ENCODE results near the gene EGFR. TPM values are rescaled to one million over a fixed set of nuclear protein-coding genes. Genes with fewer than 3 reads are reported as not detected.

EGFR gene
- total and polyA plus RNA-seq, 2 donors: 16.4 to 28.2 TPM

DNA sequence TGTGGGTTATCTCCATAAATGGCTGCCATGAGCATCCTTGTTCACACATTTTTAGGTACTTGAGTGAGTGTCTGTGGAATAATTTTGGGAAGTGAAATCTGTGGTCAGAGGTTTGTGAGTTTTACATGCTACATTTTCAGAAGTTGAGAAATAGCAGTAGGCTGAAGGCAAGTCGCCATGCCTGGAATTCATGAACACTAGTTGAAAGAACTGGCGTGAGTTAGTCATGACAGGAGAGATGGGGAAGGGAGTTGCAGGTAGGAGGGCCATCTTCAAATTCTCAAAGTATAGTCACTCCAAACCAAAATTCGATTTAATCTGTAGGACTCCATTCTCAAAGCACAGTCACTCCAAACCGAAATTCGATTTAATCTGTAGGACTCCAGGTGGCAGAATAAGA is 89.6 kb downstream of the EGFR start:
- DNase-seq (ENCODE audit: extremely low spot score): no peak
- H3K4me1 ChIP-seq (ENCODE audit: insufficient read depth): peaks cover 2% of the 10 kb centered on the region
- 93% methylated on average over 5 of the region's 5 CpGs for WGBS
- no peak overlapping the region for H3K4me3 ChIP-seq (ENCODE audit: low read depth, low read length)
- H3K36me3 ChIP-seq (ENCODE audit: insufficient read depth): no peaks in the 10 kb centered on the region
- H3K27ac ChIP-seq (ENCODE audit: low read depth): no peak overlapping the region

DNA sequence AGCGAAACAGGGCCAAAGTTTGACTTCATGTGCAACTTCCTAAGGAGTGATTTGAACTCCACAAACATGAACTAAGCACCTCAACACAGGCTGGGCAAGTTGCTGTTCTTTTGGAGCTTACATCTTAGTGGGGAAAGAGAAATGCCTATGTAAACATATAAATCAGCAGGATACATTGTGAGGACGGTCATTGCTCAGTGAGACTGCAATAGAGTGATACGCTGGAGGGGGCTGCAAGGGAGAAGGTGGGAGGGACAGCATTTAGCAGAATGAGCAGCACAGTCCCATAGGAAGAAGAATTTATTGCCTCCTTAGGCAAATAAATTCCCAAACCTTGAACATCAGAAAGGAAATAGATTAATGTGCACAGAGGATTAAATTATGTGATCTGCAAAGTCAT is 90.0 kb downstream of the EGFR start:
- Histone ChIP-seq H3K27ac (ENCODE audit: low read depth) (no peak overlapping the region), H3K4me3 (ENCODE audit: low read depth, low read length) (no peak overlapping the region), H3K36me3 (ENCODE audit: insufficient read depth) (no peaks in the 10 kb centered on the region), H3K4me1 (ENCODE audit: insufficient read depth) (peaks cover 2% of the 10 kb centered on the region)
- WGBS: 69% methylated on average over 3 of the region's 3 CpGs
- DNase-seq (ENCODE audit: extremely low spot score): no peak

DNA sequence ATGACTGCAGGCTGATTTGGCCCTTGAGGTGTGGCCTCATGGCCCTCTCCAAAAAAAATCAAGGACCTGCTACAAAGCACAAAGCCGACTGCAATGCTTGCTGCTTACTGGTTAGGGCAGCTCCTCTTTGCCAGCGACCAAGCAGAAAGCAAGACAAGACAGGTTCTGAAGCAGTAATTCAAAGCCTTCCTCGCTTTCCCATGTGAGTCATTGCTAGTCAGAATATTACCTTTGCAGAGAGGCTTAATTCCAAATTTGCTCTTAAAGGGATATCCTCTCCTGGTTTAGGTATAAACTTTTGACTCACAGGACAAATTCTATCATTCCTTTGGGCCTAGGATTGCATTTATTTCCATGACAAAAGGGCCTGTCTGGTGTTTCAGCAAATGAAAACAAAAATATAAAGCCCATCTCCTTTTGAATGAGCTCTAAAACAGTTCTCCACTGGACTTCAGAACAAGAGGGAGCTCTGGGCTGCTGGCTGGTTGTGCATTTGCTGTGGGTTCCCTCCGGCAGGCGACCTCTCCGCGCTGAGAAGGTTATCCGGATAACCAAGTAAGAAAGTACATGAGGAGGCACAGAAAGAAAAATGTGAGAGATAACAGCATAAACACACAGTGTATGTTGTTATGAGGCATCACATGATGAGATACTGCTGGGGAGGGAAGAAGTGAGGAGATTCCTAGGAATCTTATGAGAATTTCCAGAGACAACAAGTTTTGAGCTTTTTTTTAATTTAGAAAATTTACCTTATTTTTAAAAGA is 90.8 kb downstream of the EGFR start:
- H3K27ac ChIP-seq (ENCODE audit: low read depth): no peak overlapping the region
- WGBS: 38% methylated on average over 8 of the region's 8 CpGs

DNA sequence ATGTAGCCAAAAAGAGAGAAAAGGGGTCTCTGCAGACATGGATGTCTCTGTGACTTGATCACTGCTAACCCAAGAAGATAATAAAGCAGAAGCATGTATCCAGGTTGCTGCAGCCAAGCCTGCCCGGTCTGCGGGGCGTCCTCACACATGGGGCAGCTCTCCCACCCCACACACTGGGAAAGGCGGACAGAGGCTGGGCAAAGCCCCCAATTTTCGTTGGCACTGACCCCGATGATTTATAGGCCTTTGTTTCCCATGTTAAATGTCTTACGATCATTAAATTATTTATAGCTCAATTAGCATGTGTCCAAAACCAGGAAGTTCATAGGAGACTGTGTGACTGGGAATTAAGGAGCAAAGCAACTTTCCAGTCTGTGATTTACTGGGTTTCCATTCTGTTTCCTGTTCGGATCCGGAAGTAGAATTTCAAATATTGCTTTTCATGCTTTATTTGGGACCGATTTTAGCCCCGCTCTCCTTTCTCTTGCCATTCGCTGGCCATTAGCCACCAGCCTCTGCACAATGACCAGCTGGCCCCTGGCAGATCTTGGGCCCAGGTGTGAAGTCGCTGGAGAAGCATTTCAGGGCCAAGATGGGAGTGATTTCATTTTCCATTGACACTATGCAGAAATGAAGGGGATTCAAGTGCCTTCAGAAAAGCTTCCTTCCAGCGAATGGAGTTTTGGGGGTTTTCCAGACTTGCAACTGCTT is 91.6 kb downstream of the EGFR start:
- Histone ChIP-seq H3K4me1 (ENCODE audit: insufficient read depth) (no peaks in the 10 kb centered on the region), H3K4me3 (ENCODE audit: low read depth, low read length) (no peak overlapping the region), H3K27ac (ENCODE audit: low read depth) (peak overlapping the region; percentile 61), H3K36me3 (ENCODE audit: insufficient read depth) (no peaks in the 10 kb centered on the region)
- WGBS: 55% methylated on average over 14 of the region's 14 CpGs
- DNase-seq (ENCODE audit: extremely low spot score): no peak

More for the DNA sequence above, 90.8 kb downstream of the EGFR start:
- H3K36me3 ChIP-seq (ENCODE audit: insufficient read depth): no peaks in the 10 kb centered on the region
- DNase-seq (ENCODE audit: extremely low spot score): no peak
- no peak overlapping the region for H3K4me3 ChIP-seq (ENCODE audit: low read depth, low read length)
- peaks cover under 1% of the 10 kb centered on the region for H3K4me1 ChIP-seq (ENCODE audit: insufficient read depth)

DNA sequence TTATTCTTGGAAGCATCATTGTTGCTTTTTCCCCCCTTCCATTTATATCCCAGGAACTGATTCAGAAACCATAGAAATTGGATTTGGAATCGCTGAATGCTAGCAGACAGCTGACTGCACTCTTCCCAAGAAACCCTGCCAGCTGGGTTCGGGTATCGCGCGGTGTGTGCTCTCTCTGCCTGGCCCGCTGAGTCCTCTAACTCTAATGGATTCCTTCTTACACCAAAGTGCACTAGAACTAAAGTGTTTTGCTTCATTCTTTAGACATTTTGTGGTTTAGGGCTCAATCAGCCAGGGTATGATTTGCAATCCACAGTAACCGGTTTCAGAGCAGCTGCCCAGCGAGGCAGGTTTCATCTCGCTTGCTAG is 92.2 kb downstream of the EGFR start:
- H3K4me1 ChIP-seq (ENCODE audit: insufficient read depth): no peaks in the 10 kb centered on the region
- WGBS: 53% methylated on average over 9 of the region's 9 CpGs
- no peak overlapping the region for H3K4me3 ChIP-seq (ENCODE audit: low read depth, low read length)
- no peak for DNase-seq (ENCODE audit: extremely low spot score)
- no peak overlapping the region for H3K27ac ChIP-seq (ENCODE audit: low read depth)
- H3K36me3 ChIP-seq (ENCODE audit: insufficient read depth): no peaks in the 10 kb centered on the region

GRCh38 chr7:55112056-55112455 is 93.2 kb downstream of the EGFR start:
- WGBS: 91% methylated on average over 11 of the region's 11 CpGs

GRCh38 chr7:55113760-55114540 is 95.1 kb downstream of the EGFR start:
- Histone ChIP-seq H3K4me3 (ENCODE audit: low read depth, low read length) (no peak overlapping the region), H3K27ac (ENCODE audit: low read depth) (no peak overlapping the region), H3K4me1 (ENCODE audit: insufficient read depth) (no peaks in the 10 kb centered on the region), H3K36me3 (ENCODE audit: insufficient read depth) (no peaks in the 10 kb centered on the region)
- WGBS: 85% methylated on average over 3 of the region's 3 CpGs
- no peak for DNase-seq (ENCODE audit: extremely low spot score)

More at GRCh38 chr7:55112056-55112455, 93.2 kb downstream of the EGFR start:
- H3K27ac ChIP-seq (ENCODE audit: low read depth): no peak overlapping the region
- H3K36me3 ChIP-seq (ENCODE audit: insufficient read depth): no peaks in the 10 kb centered on the region
- DNase-seq (ENCODE audit: extremely low spot score): no peak
- no peaks in the 10 kb centered on the region for H3K4me1 ChIP-seq (ENCODE audit: insufficient read depth)
- H3K4me3 ChIP-seq (ENCODE audit: low read depth, low read length): no peak overlapping the region

DNA sequence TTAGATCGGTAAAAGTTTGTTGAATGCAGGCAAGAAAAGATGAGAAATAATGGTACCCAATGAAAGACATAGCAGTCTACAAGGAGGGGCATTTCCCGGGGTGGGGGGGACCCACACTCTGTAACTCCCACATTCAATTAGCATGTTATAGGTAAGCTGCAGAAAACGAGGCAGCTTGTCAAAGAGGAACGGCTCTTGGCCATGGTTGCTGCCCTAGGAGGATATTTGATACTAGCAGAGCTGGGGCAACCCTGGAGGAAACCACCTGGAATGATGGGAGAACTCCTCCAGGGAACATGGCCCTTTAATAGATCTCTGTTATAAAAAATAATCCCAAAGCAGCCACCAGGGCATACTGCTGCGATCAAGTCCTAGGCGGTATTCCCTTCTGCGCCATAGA is 98.5 kb downstream of the EGFR start:
- DNase-seq (ENCODE audit: extremely low spot score): no peak
- WGBS: 91% methylated on average over 7 of the region's 7 CpGs
- no peaks in the 10 kb centered on the region for H3K4me1 ChIP-seq (ENCODE audit: insufficient read depth)
- H3K36me3 ChIP-seq (ENCODE audit: insufficient read depth): no peaks in the 10 kb centered on the region
- H3K27ac ChIP-seq (ENCODE audit: low read depth): no peak overlapping the region
- H3K4me3 ChIP-seq (ENCODE audit: low read depth, low read length): no peak overlapping the region

DNA sequence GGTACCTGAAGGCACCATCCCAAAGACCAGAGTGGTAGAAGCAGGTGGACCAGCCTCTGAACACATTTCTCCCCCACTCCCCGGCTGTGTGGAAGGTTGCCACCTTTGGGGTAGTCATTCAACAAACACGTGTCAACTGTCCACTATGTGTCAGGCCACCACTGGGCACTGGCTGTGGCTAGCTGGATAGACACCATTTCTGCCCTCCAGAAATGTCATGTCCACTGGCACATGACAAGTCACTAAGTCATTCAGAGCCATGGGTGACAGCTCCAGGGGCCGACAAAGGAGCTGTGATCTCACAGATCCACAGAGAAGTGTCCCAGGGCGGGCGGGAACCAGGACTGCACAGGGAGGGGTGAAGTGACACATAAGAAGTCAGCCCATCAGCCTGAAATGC is 99.6 kb downstream of the EGFR start:
- Histone ChIP-seq H3K36me3 (ENCODE audit: insufficient read depth) (no peaks in the 10 kb centered on the region), H3K27ac (ENCODE audit: low read depth) (no peak overlapping the region)

DNA sequence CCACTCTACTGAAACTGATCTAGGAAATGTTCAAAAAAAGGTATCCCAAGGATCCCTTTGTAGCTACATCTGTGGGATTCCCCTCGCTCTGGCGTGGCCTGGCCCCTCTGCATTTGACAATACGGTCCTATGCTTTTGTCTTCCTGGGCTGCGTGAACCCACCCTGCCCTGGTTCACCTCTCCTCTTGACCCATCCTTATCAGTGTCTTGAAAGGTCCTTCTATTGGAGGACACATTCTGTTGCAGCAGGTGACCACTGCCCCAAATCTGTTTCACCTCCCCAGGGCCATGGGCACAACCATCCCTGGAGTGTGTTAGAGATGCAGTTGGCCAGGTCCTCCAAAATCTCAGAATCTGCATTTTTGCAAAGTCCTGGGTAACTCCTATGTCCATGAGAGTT is 100.8 kb downstream of the EGFR start:
- no peak for DNase-seq (ENCODE audit: extremely low spot score)
- Histone ChIP-seq H3K4me3 (ENCODE audit: low read depth, low read length) (no peak overlapping the region), H3K27ac (ENCODE audit: low read depth) (no peak overlapping the region), H3K4me1 (ENCODE audit: insufficient read depth) (no peaks in the 10 kb centered on the region), H3K36me3 (ENCODE audit: insufficient read depth) (no peaks in the 10 kb centered on the region)
- WGBS: 96% methylated on average over 4 of the region's 4 CpGs

More for the DNA sequence above, 99.6 kb downstream of the EGFR start:
- 95% methylated on average over 5 of the region's 5 CpGs for WGBS
- H3K4me1 ChIP-seq (ENCODE audit: insufficient read depth): no peaks in the 10 kb centered on the region
- H3K4me3 ChIP-seq (ENCODE audit: low read depth, low read length): no peak overlapping the region
- DNase-seq (ENCODE audit: extremely low spot score): no peak

- Histone ChIP-seq H3K4me1 (ENCODE audit: insufficient read depth) (no peaks in the 10 kb centered on the region), H3K36me3 (ENCODE audit: insufficient read depth) (no peaks in the 10 kb centered on the region), H3K27ac (ENCODE audit: low read depth) (no peak overlapping the region), H3K4me3 (ENCODE audit: low read depth, low read length) (no peak overlapping the region)
- no peak for DNase-seq (ENCODE audit: extremely low spot score)
- 92% methylated on average over 7 of the region's 7 CpGs for WGBS
Measured at GRCh38 chr7:55120074-55120473, 101.3 kb downstream of the EGFR start.

DNA sequence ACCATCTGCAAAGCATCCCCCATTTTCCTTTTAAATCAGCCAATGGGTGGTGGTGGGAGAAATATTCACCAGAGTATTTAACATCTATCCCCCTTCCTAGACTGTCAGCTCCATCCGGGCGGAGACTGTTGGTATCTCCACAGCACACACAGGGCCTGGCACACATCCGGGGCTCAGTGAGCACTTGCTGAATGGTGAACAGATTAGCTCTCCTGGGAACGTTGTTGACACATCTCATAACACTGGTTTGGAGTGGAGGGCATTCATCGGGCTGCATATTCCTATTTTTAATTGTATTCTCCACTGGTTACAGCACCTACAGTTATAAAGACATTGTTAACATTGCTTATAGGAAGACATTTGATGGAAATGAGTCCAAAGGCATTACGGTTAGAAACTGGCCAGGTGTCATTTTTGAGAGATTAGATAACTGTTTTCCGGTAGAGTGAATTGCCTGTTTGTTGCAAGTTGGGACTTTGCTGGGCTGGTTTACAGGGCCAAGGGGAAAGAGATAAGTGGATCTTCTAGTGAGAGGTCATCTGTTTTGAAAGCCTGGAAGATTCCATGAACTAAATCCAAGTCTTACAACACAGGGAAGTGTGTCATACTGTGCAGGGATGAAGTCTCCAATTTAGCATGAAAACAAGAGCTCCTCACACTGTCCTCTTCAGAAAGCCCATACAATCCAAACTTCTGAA is 101.8 kb downstream of the EGFR start:
- no peaks in the 10 kb centered on the region for H3K4me1 ChIP-seq (ENCODE audit: insufficient read depth)
- no peaks in the 10 kb centered on the region for H3K36me3 ChIP-seq (ENCODE audit: insufficient read depth)
- no peak for DNase-seq (ENCODE audit: extremely low spot score)
- peak overlapping the region; percentile 76 for H3K27ac ChIP-seq (ENCODE audit: low read depth)
- WGBS: 49% methylated on average over 7 of the region's 7 CpGs
- H3K4me3 ChIP-seq (ENCODE audit: low read depth, low read length): no peak overlapping the region

DNA sequence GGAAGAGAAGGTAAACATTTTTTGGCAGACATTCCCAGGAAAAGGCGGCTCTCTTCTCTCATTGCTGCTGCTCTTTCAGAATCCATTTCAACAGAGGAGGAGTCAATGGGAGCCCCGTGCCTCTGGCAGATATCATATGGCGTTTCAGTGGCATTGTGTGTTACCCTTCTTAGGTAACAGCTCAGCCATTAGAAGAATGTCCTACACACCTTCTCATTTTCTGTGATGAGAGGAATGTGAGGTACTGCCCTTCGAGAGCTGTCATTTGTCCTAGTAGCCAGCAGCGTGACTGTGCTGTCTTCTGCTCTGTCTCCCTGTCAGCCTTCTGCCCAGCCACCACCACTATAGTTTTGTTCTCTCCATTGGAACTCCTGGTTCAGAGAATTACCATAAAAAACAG is 102.4 kb downstream of the EGFR start:
- DNase-seq (ENCODE audit: extremely low spot score): no peak
- whole genome bisulfite sequencing: 56% methylated on average over 5 of the region's 5 CpGs
- Histone ChIP-seq H3K27ac (ENCODE audit: low read depth) (peak overlapping the region; percentile 76), H3K4me1 (ENCODE audit: insufficient read depth) (no peaks in the 10 kb centered on the region), H3K36me3 (ENCODE audit: insufficient read depth) (no peaks in the 10 kb centered on the region), H3K4me3 (ENCODE audit: low read depth, low read length) (no peak overlapping the region)

All from urinary bladder (tissue), 4 donors.